ENCODE results near the gene SMAD9.

- TF ChIP-seq CTCF (conservative IDR thresholded peaks at IDR 0.05; ENCODE audit: low read length) (no peak), EZH2phosphoT487 (IDR thresholded peaks at IDR 0.05; ENCODE audit: borderline replicate concordance) (no peak)
Observed at GRCh38 chr13:36875431-36875830, 44.6 kb downstream of the SMAD9 start.
